Embryonic facial prominence (tissue), 1 donor: ENCODE measurements around the gene PRKAG1.

Source experiments
- DNase-seq: peaks from one replicate; pipeline ENCODE4 v3.0.0-alpha.2; 2016; ENCODE audit errors: extremely low spot score

Gene PRKAG1

DNA sequence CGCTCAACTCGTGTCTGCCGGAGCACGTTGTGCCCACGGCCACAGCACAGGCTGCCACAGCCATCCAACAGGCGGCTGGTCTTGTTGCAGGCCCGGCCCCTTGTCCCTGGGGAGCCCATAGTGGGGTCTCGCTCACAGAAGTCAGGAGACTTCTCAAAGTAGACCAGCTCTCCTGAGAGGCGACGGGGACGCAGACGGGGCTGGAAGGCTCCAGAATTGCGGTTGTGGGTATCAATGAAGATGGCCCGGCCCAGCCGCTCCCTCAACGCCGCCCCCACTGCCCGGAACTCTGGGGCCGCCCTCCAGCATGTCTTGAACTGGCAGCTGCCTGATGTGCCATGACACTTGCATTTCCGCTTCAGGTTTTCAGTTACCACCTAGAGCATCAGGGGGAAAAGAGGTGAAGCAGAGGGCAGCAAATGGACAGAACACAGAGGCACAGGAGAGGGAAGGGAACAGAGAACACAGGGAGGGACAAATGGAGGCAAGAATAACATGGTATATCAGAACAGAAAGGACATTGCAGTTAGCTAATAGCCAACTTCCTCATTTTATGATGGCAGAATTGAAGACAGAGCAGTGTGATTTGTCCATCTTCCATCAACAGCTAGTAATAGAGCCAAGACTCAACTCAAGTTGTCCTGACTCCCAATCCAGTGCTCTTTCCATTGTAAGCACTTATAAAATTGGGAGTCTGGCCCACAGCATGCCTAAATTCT lies 52.2 kb downstream of the PRKAG1 start:
- DNase-seq = no peak

DNA sequence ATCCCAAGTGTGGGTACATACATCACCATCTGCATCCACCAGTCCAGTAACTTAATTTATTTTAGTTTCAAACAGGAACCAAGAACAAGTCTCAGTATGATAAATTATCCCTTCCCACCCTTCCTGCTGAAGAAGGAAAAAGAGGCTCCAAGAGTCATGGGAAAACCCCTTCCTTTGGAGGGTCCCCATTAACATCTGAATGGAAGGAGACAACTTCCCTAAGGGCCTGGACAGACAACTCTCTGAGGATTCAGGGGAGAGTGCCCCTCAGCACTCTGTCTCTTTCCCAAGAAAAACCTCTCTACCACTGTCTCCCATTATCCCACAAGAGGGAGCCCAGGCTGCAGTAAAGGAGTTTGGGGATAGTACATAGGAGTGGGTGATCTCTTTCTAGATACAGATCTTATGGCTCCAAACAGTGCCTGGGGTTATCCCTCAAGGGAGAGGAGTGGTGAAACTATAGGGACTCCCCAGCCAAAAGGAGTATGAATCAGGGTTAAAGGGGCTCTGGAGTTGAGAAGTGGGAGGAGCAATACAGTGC lies 53.2 kb downstream of the PRKAG1 start:
- DNase-seq = no peak

GRCh38 chr12:48961801-48962200 lies 56.8 kb downstream of the PRKAG1 start:
- no peak for DNase-seq

DNA sequence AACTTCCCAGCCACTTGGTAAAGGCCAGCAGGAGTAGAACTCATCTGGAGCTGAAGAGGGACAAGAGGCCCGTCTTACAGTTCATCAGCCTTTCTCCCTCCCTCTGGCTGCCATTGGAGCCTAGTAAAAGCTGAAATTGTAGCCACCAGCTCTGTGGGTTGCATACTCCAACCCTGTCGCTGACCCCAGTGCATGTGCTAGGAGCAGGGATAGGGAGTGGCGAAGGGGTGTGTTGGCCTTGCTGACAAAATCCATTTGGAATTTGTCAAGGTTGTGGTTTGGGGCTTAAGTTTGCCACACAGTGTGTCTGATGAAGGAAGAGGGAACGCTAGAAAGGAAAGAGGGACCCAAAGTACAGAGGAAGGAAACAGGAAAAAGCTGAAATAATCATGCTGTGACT lies 57.2 kb downstream of the PRKAG1 start:
- DNase-seq = no peak

GRCh38 chr12:48960834-48961233 lies 57.7 kb downstream of the PRKAG1 start:
- no peak for DNase-seq

DNA sequence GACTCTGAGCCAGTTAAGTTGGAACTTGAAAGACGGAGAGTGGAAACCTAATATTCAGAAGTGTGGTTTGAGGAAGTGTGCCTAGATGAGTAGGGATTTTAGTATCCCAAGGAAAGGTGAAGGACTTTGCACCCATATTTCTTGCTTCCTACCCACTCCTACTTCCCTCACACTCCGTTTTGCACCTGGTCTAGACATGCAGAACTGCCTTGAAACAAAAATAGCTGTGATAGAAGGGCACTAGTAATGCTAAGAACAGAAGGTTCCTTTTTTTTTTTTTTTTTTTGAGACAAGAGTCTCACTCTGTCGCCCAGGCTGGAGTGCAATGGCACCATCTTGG lies 60.6 kb downstream of the PRKAG1 start:
- no peak for DNase-seq

DNA sequence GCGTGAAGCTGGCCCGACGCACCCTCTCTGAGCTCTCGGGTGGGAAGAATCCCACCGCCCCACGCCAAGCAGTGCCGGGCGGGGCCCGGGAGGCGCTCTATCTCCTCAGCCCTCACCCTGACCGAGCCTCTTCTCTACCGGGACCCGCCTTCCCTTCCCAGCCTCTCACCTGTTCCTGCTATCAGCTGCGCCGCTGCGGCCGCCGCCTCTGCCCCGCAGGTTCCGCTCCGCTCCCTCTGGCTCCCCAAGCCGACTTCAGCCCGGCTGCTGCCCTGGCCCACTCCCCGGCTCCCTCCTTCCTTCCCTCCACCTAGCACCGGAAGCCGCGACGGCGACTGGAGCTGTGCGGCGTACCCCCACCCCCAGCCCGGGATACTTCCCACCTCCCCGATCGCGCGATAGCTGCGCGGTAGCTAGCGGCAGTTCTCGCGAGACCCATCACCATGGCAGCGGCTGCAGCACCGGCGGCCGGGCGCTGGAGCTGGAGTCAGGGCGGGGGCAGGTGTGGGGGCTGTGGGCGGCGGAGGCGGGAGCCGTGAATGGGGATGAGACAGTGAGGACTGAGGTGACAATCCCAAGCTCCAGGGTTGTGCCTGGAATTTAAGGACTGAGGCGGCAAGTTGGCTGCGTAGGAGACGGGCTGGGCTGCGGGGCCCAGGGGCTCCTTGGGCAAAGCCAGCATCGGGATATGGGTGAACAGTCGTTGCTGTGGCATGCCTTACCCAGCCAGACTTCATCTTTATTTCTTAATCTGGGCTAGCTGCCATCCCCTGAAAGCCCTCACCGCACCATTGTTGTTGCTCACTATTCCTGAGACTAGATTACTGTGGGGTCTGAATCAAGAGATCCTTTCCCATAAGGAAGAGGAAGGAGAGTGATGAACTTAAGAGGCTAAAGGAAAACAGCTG lies 61.2 kb downstream of the PRKAG1 start, which contains the start of gene ARF3:
ARF3 (minus strand) TSS at position 347 of the 908 bp plus-strand sequence. CDS start 16,392 bp downstream, outside the sequence.
- peak; percentile 95 for DNase-seq

GRCh38 chr12:48956279-48957140 lies 62.1 kb downstream of the PRKAG1 start:
- DNase-seq = peak; percentile 91

DNA sequence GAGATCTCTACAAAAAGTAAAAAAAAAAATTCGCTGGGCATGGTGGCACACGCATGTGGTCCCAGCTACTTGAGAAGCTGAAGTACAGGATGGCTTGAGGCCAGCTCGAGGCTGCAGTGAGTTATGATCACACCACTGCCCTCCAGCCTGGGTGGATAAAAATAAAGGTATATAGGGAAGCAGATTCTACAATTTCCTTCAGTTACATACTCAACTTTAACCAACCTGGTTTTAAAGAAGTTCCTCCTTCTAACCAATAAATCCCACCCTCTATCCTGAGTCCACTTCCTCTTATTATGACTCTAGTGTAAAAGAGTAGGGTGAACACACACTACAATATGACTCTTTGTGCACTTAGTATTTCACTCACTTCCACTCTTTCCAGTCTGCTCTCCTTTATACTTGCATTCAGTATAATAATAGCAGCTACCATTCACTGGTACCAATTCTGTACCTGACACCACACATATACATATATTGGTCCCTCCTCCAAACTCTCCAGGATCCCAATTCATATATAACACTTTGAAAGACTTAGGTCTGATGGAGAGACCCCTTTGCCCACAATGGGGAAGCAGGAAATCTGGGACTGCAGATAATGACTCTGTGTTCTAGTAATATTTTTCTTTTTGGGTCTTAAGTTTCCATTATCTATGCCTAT lies 63.6 kb downstream of the PRKAG1 start:
- DNase-seq = no peak

GRCh38 chr12:48954061-48954460 lies 64.5 kb downstream of the PRKAG1 start:
- DNase-seq = no peak

DNA sequence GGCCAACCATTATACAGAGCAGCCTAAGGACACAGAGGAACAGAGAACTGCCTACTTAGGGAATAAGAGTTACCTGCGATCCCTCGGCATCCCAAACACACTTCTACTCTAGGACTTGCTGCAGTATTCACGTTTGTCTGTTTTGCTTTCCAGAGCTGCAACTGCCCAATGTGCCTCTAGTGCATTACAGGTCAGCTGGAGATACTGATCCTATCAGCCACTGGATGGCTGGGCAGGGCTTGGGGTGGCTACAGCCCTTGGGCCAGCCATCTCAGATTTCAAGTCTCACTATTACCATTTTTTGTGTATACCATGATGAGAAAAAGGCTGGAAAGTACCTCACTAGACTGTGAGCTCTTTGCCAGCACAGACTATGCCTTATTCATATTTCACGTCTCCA lies 65.9 kb downstream of the PRKAG1 start:
- DNase-seq = no peak
